Omental fat pad (tissue), 4 donors: ENCODE results near the gene TUBB4B. TPM values are rescaled to one million over a fixed set of nuclear protein-coding genes. Genes with fewer than 3 reads are reported as not detected.

Experiments
- ATAC-seq: fragments of 150-250 bp; one replicate; pipeline ENCODE4 v1.9.1; 2016; ENCODE audit warnings: mild to moderate bottlenecking, moderate library complexity; ENCODE audit not compliant: low FRiP score
- DNase-seq: peaks from one replicate; pipeline ENCODE4 v3.0.0-alpha.2; 2019; ENCODE audit warnings: low spot score
- total RNA-seq, 4 donors: library from RNA; depleted of rRNA; stranded (reverse); fragments of >200 nt; gene quantifications; one replicate each; pipeline ENCODE4 v1.1.0, GENCODE V29; 2016
- TF ChIP-seq, protein P1 (sequence below), 3 donors: fragments of 450-650 bp; IDR thresholded peaks; one replicate each; pipeline ENCODE4 v1.5.1; 2016 to 2017; ENCODE audit warnings: antibody characterized with exemption in 3 of 3, mild to moderate bottlenecking in 3 of 3, moderate library complexity in 2 of 3

Gene TUBB4B
- total RNA-seq, 4 donors from 2014 or later = 197 to 452 (median 288) TPM

DNA sequence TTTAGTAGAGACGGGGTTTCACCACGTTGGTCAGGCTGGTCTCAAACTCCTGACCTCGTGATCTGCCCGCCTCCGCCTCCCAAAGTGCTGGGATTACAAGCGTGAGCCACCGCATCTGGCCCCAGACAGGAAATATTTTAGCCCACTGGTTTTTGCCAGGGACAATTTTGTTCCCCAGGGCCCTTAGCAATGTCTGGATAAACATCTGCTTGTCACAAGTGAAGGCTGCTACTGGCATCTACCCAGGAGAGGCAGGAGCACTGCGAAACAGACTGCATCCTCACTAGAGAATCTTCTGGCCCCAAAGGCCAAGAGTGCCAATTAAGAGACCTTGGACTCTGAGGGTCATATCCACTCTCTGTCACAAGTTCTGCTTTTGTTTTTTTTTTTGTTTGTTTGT lies 38.1 kb upstream of the TUBB4B start:
- DNase-seq (no peak), ATAC-seq (no peak)
- TF ChIP-seq, protein P1, sequence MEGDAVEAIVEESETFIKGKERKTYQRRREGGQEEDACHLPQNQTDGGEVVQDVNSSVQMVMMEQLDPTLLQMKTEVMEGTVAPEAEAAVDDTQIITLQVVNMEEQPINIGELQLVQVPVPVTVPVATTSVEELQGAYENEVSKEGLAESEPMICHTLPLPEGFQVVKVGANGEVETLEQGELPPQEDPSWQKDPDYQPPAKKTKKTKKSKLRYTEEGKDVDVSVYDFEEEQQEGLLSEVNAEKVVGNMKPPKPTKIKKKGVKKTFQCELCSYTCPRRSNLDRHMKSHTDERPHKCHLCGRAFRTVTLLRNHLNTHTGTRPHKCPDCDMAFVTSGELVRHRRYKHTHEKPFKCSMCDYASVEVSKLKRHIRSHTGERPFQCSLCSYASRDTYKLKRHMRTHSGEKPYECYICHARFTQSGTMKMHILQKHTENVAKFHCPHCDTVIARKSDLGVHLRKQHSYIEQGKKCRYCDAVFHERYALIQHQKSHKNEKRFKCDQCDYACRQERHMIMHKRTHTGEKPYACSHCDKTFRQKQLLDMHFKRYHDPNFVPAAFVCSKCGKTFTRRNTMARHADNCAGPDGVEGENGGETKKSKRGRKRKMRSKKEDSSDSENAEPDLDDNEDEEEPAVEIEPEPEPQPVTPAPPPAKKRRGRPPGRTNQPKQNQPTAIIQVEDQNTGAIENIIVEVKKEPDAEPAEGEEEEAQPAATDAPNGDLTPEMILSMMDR (IDR thresholded peaks at IDR 0.05) = no peak

DNA sequence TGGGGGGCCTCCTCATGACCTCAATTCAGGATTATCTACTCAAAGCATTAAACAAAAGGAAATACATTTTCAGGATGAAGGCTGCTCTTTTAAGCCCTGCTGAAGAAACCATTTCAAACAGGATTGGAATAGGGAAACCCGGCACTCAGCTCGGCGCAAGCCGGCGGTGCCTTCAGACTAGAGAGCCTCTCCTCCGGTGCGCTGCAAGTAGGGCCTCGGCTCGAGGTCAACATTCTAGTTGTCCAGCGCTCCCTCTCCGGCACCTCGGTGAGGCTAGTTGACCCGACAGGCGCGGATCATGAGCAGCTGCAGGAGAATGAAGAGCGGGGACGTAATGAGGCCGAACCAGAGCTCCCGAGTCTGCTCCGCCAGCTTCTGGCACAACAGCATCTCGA lies 36.4 kb upstream of the TUBB4B start:
- TF ChIP-seq, protein P1 (IDR thresholded peaks at IDR 0.05) = no peak
- no peak for ATAC-seq
- no peak for DNase-seq

DNA sequence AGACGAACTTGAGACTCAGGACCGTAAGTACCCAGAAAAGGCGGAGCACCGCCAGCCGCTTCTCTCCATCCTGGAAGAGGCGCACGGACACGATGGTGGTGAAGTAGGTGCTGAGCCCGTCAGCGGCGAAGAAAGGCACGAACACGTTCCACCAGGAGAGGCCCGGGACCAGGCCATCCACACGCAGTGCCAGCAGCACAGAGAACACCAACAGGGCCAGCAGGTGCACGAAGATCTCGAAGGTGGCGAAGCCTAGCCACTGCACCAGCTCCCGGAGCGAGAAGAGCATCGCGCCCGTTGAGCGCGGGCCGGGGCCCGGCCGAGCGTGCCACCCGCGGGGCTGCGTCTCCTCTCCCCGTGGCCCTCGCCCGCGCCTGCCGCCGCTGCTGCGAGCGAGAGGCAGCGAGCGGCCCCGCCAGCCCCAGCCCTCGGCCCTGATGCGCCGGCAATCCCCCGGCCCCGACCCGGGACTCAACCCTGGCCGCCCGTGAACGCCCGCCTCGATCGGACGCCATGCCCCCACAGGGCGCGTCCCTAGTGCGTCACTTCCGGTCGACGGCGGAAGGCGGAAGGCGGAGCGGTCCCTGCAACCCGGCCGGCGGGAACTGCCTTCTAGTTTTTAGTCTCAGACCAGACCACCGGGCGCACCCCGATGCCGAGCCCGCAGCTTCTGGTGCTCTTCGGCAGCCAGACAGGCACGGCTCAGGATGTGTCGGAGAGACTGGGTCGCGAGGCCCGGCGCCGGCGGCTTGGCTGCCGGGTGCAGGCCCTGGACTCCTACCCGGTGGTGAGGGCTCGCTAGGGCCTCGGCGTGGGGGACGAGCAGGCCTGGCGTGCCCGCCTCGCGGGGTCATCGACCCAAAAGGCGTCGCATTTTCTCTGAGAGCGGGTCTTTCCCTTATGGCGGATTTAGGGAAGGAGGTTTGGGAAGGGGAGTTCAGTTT lies 35.7 kb upstream of the TUBB4B start, which contains the start of the genes NDOR1 and TMEM203:
NDOR1 (plus strand) TSS at position 575 of the 944 bp plus-strand sequence; CDS start at position 653, 78 bp downstream.
TMEM203 (minus strand) TSS at position 523 of the 944 bp plus-strand sequence; CDS start at position 289, 234 bp downstream.
- peak; percentile 65 for ATAC-seq
- TF ChIP-seq, protein P1 (IDR thresholded peaks at IDR 0.05) = no peak
- peak; percentile 86 for DNase-seq

DNA sequence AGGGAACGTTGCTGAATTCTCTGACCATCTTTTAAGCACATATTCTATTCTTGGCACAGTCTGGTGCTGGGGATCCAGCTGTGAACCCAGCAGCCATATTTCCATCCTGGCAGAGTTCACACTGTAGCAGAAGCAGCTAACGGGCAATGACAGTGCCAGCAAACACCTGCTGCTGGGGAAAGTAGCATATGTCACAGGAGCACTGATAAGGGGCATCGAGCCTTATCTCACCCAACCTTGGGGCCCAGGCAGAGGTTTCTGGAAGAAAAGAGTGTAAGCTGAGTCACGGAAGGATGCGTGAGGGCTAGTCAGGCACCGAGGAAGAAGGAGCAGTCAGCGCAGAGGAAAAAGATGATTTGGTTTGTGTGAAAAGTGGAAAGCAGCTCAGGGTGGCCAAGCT lies 34.5 kb upstream of the TUBB4B start:
- DNase-seq (no peak), ATAC-seq (no peak)
- TF ChIP-seq, protein P1 (IDR thresholded peaks at IDR 0.05) = no peak

DNA sequence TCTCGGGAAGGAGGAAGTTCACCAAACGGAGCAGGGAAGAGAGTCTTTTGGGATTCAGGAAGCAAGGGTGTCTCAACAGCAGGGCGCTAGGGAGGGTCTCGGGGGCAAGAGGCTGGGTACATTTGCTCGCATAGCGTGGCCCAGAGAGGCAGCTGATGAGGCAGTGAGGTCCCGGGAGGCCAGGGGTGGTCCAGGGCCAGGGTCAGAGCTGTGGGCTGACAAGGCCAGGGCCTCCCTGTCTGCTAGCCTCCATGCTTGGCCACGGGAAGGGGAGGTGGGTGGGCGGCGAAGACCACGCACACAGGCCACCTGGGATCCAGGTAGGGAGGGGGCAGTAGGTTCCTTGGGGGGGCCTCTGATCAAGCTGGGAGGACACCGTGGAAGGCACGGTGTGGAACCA lies 29.6 kb upstream of the TUBB4B start:
- DNase-seq = no peak
- TF ChIP-seq, protein P1 (IDR thresholded peaks at IDR 0.05) = no peak
- ATAC-seq = no peak

DNA sequence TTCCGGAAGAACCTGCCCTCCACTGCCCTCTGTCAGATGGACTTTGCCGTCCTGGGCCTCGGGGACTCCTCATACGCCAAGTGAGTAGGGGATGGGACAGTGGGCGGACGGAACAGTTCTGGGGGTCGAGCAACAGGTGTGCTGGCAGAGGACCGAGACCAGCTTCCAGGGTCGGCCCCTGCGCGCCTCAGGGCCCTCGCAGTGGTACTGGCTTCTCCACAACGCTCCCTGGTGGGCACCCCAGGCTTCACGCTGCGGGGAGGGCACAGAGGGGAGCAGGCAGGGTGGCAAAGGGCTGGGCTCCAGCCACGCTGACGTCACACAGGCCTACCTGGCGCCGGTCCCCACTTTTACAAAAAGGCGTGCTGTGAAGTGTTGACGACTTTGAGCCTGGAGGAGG lies 28.6 kb upstream of the TUBB4B start:
- TF ChIP-seq, protein P1 (IDR thresholded peaks at IDR 0.05) = no peak
- ATAC-seq = no peak
- no peak for DNase-seq
